ENCODE data around the gene TRIM8.

The TRIM8 gene

DNA sequence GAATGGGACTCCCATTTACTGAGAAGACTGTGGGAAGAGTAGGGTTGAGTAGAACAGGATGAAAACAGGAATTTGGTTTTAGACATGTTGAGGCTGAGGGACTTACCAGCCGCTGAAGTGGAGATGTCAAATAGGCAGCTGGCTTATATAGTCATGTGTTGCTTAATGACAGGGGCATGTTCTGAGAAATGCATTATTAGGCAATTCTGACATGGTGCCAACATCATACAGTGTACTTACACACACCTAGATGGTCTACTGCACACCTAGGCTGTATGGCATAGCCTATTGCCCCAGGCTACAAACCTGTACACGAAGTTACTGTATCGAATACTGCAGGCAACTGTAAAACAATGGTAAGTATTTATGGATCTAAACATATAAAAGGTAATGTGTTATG lies 52.5 kb downstream of the TRIM8 start:
- no peaks in the 10 kb centered on the region for H3K27me3 ChIP-seq (ENCODE audit: insufficient read depth, low read length)
- no peaks in the 10 kb centered on the region for H3K9me3 ChIP-seq (ENCODE audit: low read length)
- H3K79me2 ChIP-seq (ENCODE audit: insufficient read depth, low read length), result no peaks in the 10 kb centered on the region
- TF ChIP-seq EZH2 (IDR thresholded peaks at IDR 0.05; ENCODE audit: borderline replicate concordance, low read length), result no peak
- TF ChIP-seq, protein P1, sequence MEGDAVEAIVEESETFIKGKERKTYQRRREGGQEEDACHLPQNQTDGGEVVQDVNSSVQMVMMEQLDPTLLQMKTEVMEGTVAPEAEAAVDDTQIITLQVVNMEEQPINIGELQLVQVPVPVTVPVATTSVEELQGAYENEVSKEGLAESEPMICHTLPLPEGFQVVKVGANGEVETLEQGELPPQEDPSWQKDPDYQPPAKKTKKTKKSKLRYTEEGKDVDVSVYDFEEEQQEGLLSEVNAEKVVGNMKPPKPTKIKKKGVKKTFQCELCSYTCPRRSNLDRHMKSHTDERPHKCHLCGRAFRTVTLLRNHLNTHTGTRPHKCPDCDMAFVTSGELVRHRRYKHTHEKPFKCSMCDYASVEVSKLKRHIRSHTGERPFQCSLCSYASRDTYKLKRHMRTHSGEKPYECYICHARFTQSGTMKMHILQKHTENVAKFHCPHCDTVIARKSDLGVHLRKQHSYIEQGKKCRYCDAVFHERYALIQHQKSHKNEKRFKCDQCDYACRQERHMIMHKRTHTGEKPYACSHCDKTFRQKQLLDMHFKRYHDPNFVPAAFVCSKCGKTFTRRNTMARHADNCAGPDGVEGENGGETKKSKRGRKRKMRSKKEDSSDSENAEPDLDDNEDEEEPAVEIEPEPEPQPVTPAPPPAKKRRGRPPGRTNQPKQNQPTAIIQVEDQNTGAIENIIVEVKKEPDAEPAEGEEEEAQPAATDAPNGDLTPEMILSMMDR (IDR thresholded peaks at IDR 0.05; ENCODE audit: low read length), result no peak
- no peak overlapping the region for H3K4me3 ChIP-seq (ENCODE audit: low read depth, low read length, poor library complexity, severe bottlenecking)
- H3K4me1 ChIP-seq (ENCODE audit: insufficient read depth, low read length, severe bottlenecking), result no peaks in the 10 kb centered on the region
- H3K27ac ChIP-seq (ENCODE audit: low read depth, low read length, poor library complexity, severe bottlenecking), result no peak overlapping the region
- 0 out of 2 replicates have a peak, but pooled peaks cover 4% of the 10 kb centered on the region for H3K36me3 ChIP-seq (ENCODE audit: insufficient read depth, low read length)
- no peaks in the 10 kb centered on the region for H3F3A ChIP-seq (ENCODE audit: insufficient read depth, low read length)
- no peak overlapping the region for H3K9ac ChIP-seq (ENCODE audit: low read length)
- no peaks in the 10 kb centered on the region for H4K20me1 ChIP-seq (ENCODE audit: insufficient read depth, low read length)
- H2AFZ ChIP-seq (ENCODE audit: low read length), result no peak overlapping the region
- no peak overlapping the region for H3K4me2 ChIP-seq (ENCODE audit: low read length)
- H3K9me2 ChIP-seq (ENCODE audit: low read depth, low read length), result no peaks in the 10 kb centered on the region

DNA sequence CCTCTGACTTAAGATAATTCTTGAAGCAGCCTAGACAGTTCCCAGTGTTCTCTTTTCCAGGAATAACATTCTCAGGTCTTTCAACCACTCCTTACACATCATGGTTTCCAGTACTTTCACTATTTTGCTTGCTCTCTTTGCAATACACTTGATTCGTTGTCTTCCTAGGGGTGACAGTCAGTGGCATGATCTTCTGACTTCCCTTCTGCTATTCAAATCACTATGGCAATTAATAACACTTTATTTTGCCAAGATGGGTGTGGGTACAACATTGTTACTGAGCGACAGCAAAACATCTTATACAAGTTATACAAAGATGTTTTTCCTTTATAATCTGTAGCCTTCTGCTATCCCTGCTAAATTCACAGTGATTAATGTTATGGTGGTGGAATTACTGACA lies 54.6 kb downstream of the TRIM8 start:
- Histone ChIP-seq H3K27ac (ENCODE audit: low read depth, low read length, poor library complexity, severe bottlenecking) (no peak overlapping the region), H2AFZ (ENCODE audit: low read length) (no peak overlapping the region), H3K9me3 (ENCODE audit: low read length) (no peaks in the 10 kb centered on the region), H3K4me1 (ENCODE audit: insufficient read depth, low read length, severe bottlenecking) (no peaks in the 10 kb centered on the region), H3K4me2 (ENCODE audit: low read length) (no peak overlapping the region), H3K79me2 (ENCODE audit: insufficient read depth, low read length) (no peaks in the 10 kb centered on the region), H3K36me3 (ENCODE audit: insufficient read depth, low read length) (0 out of 2 replicates have a peak, but pooled peaks cover 4% of the 10 kb centered on the region), H3K9ac (ENCODE audit: low read length) (no peak overlapping the region), H4K20me1 (ENCODE audit: insufficient read depth, low read length) (no peaks in the 10 kb centered on the region), H3K27me3 (ENCODE audit: insufficient read depth, low read length) (no peaks in the 10 kb centered on the region), H3K4me3 (ENCODE audit: low read depth, low read length, poor library complexity, severe bottlenecking) (no peak overlapping the region), H3F3A (ENCODE audit: insufficient read depth, low read length) (no peaks in the 10 kb centered on the region), H3K9me2 (ENCODE audit: low read depth, low read length) (no peaks in the 10 kb centered on the region)
- TF ChIP-seq, protein P1 (IDR thresholded peaks at IDR 0.05; ENCODE audit: low read length), result no peak
- TF ChIP-seq EZH2 (IDR thresholded peaks at IDR 0.05; ENCODE audit: borderline replicate concordance, low read length), result no peak

DNA sequence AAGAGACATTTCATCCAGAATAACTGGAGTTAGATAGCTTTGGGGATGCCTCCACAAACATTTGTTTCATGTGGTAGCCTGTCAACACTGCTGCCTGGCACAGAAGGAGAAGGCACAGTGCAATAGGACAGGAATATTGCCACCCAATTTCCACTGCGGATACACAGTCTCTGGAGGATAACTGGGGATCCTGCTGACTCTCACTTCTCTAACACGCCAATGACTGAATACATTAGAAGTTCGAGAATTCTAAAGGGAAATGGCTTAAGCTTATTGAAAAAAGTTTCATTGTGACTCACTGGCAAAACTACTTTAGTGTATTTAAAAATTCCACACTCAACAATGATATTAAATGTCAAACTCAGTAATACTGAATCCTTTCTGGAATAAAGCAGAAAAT lies 57.0 kb downstream of the TRIM8 start:
- no peak overlapping the region for H3K27ac ChIP-seq (ENCODE audit: low read depth, low read length, poor library complexity, severe bottlenecking)
- no peaks in the 10 kb centered on the region for H3K9me3 ChIP-seq (ENCODE audit: low read length)
- no peaks in the 10 kb centered on the region for H3K9me2 ChIP-seq (ENCODE audit: low read depth, low read length)
- H2AFZ ChIP-seq (ENCODE audit: low read length), result no peak overlapping the region
- H3F3A ChIP-seq (ENCODE audit: insufficient read depth, low read length), result no peaks in the 10 kb centered on the region
- H4K20me1 ChIP-seq (ENCODE audit: insufficient read depth, low read length), result no peaks in the 10 kb centered on the region
- H3K4me2 ChIP-seq (ENCODE audit: low read length), result no peak overlapping the region
- no peak overlapping the region for H3K4me3 ChIP-seq (ENCODE audit: low read depth, low read length, poor library complexity, severe bottlenecking)
- H3K79me2 ChIP-seq (ENCODE audit: insufficient read depth, low read length), result no peaks in the 10 kb centered on the region
- peaks cover 5% of the 10 kb centered on the region for H3K4me1 ChIP-seq (ENCODE audit: insufficient read depth, low read length, severe bottlenecking)
- no peaks in the 10 kb centered on the region for H3K27me3 ChIP-seq (ENCODE audit: insufficient read depth, low read length)
- H3K9ac ChIP-seq (ENCODE audit: low read length), result no peak overlapping the region
- TF ChIP-seq, protein P1 (IDR thresholded peaks at IDR 0.05; ENCODE audit: low read length), result no peak
- TF ChIP-seq EZH2 (IDR thresholded peaks at IDR 0.05; ENCODE audit: borderline replicate concordance, low read length), result no peak
- H3K36me3 ChIP-seq (ENCODE audit: insufficient read depth, low read length), result 0 out of 2 replicates have a peak, but pooled peaks cover 4% of the 10 kb centered on the region
